K562 (cell line): ENCODE results near the gene AFG1L. TPM values are rescaled to one million over a fixed set of nuclear protein-coding genes. Genes with fewer than 3 reads are reported as not detected.
A peak's percentile ranks its signal among the peaks of the same experiment; 100 is the strongest.

Experiments
- ADNP ChIP-seq: fragments of 200-800 bp; sonication (Bioruptor generic); IDR thresholded peaks from 2 replicates; pipeline ENCODE4 v1.6.1; 2016; ENCODE audit warnings: missing genetic modification characterization, missing compliant biosample characterization
- BRF1 ChIP-seq: IDR thresholded peaks from 3 replicates; pipeline ENCODE4 v1.6.1; 2011; ENCODE audit warnings: borderline replicate concordance, mild to moderate bottlenecking; ENCODE audit not compliant: insufficient read length; ENCODE audit errors: extremely low read depth
- CBFA2T3 ChIP-seq: fragments of 450-650 bp; IDR thresholded peaks from 2 replicates; pipeline ENCODE4 v1.6.1; 2017
- CBX3 ChIP-seq, 2 experiments: IDR thresholded peaks; 1 replicate in 1 of 2; 2 replicates in 1 of 2; pipeline ENCODE4 v1.6.1; 2012; ENCODE audit warnings: inconsistent platforms in 2 of 2, low read length in 2 of 2, borderline replicate concordance in 1 of 2, control low read depth in 1 of 2
- E2F6 ChIP-seq, 2 experiments: IDR thresholded peaks; 2 replicates each; pipeline ENCODE4 v1.6.1; 2011; ENCODE audit warnings: borderline replicate concordance in 1 of 2, control low read depth in 1 of 2, low read depth in 1 of 2, low read length in 1 of 2, mild to moderate bottlenecking in 1 of 2, mixed read lengths in 1 of 2, moderate library complexity in 1 of 2; ENCODE audit not compliant: insufficient read depth in 1 of 2, insufficient read length in 1 of 2, poor library complexity in 1 of 2, severe bottlenecking in 1 of 2; ENCODE audit errors: extremely low read depth in 1 of 2
- ETS2 ChIP-seq: IDR thresholded peaks from 2 replicates; pipeline ENCODE4 v1.6.1; 2016; ENCODE audit warnings: borderline replicate concordance, missing genetic modification characterization, mild to moderate bottlenecking, moderate library complexity, missing compliant biosample characterization; ENCODE audit not compliant: poor library complexity, severe bottlenecking
- JUNB ChIP-seq: fragments of 450-650 bp; formaldehyde crosslinking; conservative IDR thresholded peaks from 2 replicates; pipeline ENCODE4 v1.4.0; 2020; ENCODE audit warnings: mild to moderate bottlenecking
- MAFG ChIP-seq: fragments of 450-650 bp; conservative IDR thresholded peaks from 2 replicates; pipeline ENCODE4 v1.6.1; 2016; ENCODE audit warnings: missing genetic modification characterization, missing compliant biosample characterization
- RAD51 ChIP-seq: fragments of 450-650 bp; IDR thresholded peaks from 2 replicates; pipeline ENCODE4 v1.7.1; 2016; ENCODE audit warnings: low read depth, mild to moderate bottlenecking, borderline replicate concordance
- SMAD4 ChIP-seq: fragments of 250-450 bp; sonication (Bioruptor Pico); conservative IDR thresholded peaks from 2 replicates; pipeline ENCODE4 v1.8.0; 2021; ENCODE audit warnings: inconsistent platforms, mild to moderate bottlenecking, moderate library complexity
- STAG1 ChIP-seq: sonication (generic); formaldehyde crosslinking; IDR thresholded peaks from 2 replicates; pipeline ENCODE4 v1.5.0; 2020; ENCODE audit warnings: missing genetic modification reagents, borderline replicate concordance
- THAP12 ChIP-seq: fragments of 250-450 bp; sonication (Bioruptor Pico); IDR thresholded peaks from 2 replicates; pipeline ENCODE4 v1.9.0; 2021; ENCODE audit warnings: mild to moderate bottlenecking, inconsistent platforms
- TSC22D4 ChIP-seq: fragments of 450-650 bp; IDR thresholded peaks from 2 replicates; pipeline ENCODE4 v1.6.1; 2016; ENCODE audit warnings: missing genetic modification characterization, missing biosample characterization, control low read depth
- ZNF318 ChIP-seq, 2 experiments: fragments of 450-650 bp; IDR thresholded peaks; 2 replicates each; pipeline ENCODE4 v1.6.1; 2016; ENCODE audit warnings: mild to moderate bottlenecking in 2 of 2, borderline replicate concordance in 1 of 2, low read depth in 1 of 2, moderate library complexity in 1 of 2
- ZNF41 ChIP-seq: fragments of 250-450 bp; sonication (Bioruptor Pico); conservative IDR thresholded peaks from 2 replicates; pipeline ENCODE4 v1.4.0; 2020; ENCODE audit warnings: mild to moderate bottlenecking
- polyA plus RNA-seq, 8 experiments: library from polyadenylated mRNA; depleted of rRNA in 4 of 8; stranded (reverse) in 5 of 8; unstranded in 3 of 8; fragments of >200 nt; fragmentation: Nextera tagmentation in 2 of 8; fragmentation: Illumina TruSeq in 1 of 8; extraction: Ambion mirVana in 2 of 8; extraction: Trizol in 1 of 8; gene quantifications; 2 replicates each; pipeline versions ENCODE4 v1.2.1 to v1.2.3, GENCODE V29; 2011 to 2014; ENCODE audit warnings: inconsistent platforms in 1 of 8, missing spikeins in 1 of 8
- total RNA-seq, 7 experiments: library from RNA; depleted of rRNA in 6 of 7; stranded (reverse); fragments of >200 nt in 6 of 7; fragmentation: Illumina TruSeq in 2 of 7; extraction: Trizol in 2 of 7; gene quantifications; 2 replicates each; pipeline versions ENCODE4 v1.2.1 to v1.2.3, GENCODE V29; 2011 to 2021; ENCODE audit warnings: low replicate concordance in 1 of 7

The AFG1L gene
- total and polyA plus RNA-seq, 9 of the 15 experiments (the other 6 are each of a cell fraction or from before 2014, with no cell fraction given), result 2.2 to 15.5 (median 5.8) TPM

- 0 out of 4 replicates have a peak, but pooled peaks of 1 of the 2 experiments have one; percentile 9 for TF ChIP-seq ZNF318 (IDR thresholded peaks at IDR 0.05; ENCODE audit: borderline replicate concordance in 1 of 2, low read depth in 1 of 2)
- TF ChIP-seq BRF1, result no peak
- no peak for TF ChIP-seq CBX3 (IDR thresholded peaks at IDR 0.05; ENCODE audit: borderline replicate concordance in 1 of 2, low read length in 2 of 2)
- TF ChIP-seq JUNB (CRISPR knock-in tag), result peak; percentile 98
- peak; percentile 80 for TF ChIP-seq MAFG (tag)
- no peak for TF ChIP-seq ADNP (tag)
- no peak for TF ChIP-seq CBFA2T3
- no peak for TF ChIP-seq TSC22D4 (tag)
- TF ChIP-seq ZNF41 (CRISPR knock-in tag), result no peak
- TF ChIP-seq ETS2 (tag), result no peak
- peak in 1 of 2 experiments; percentile 66 for TF ChIP-seq E2F6 (IDR thresholded peaks at IDR 0.05; ENCODE audit: borderline replicate concordance in 1 of 2, extremely low read depth in 1 of 2, insufficient read depth in 1 of 2, insufficient read length in 1 of 2, low read depth in 1 of 2, low read length in 1 of 2, poor library complexity in 1 of 2, severe bottlenecking in 1 of 2)
- no peak for TF ChIP-seq STAG1 (CRISPR knock-in tag)
- peak; percentile 28 for TF ChIP-seq SMAD4 (CRISPR knock-in tag)
- TF ChIP-seq THAP12 (CRISPR knock-in tag), result peak; percentile 44; the same call in 1 of the 2 replicates
- peak; percentile 7; the same call in 1 of the 2 replicates for TF ChIP-seq RAD51
These were observed 263.7 kb downstream of the AFG1L start (continued) for GRCh38 chr6:108558372-108559096.
